Astrocyte (in vitro differentiated cells and primary cell): ENCODE results near the gene NXPH3.

Experiments
- CTCF ChIP-seq: IDR thresholded peaks from 2 replicates; pipeline ENCODE4 v1.5.1; 2011; ENCODE audit warnings: low read depth, mild to moderate bottlenecking, inconsistent platforms, low read length, moderate library complexity; ENCODE audit not compliant: insufficient read depth
- EZH2 ChIP-seq: IDR thresholded peaks from 2 replicates; pipeline ENCODE4 v1.6.1; 2012; ENCODE audit warnings: mild to moderate bottlenecking, low read length, inconsistent platforms; ENCODE audit not compliant: insufficient read depth

- no peak for TF ChIP-seq CTCF
- no peak for TF ChIP-seq EZH2
These were observed 23.2 kb downstream of the NXPH3 start for GRCh38 chr17:49598918-49599317.
